Astrocyte (in vitro differentiated cells and primary cell): ENCODE results near the gene SULF2. TPM values are rescaled to one million over a fixed set of nuclear protein-coding genes. Genes with fewer than 3 reads are reported as not detected.
A peak's percentile ranks its signal among the peaks of the same experiment; 100 is the strongest.

Source experiments
- DNase-seq: peaks from one replicate; pipeline ENCODE4 v3.0.0-alpha.2; 2010; ENCODE audit warnings: low read depth
- FAIRE-seq: peaks from 2 replicates; lab custom pipeline; 2011; peaks lifted over from hg19 to GRCh38; lab: Jason Lieb, UNC
- H2AFZ ChIP-seq: 2 replicates; pipeline ENCODE4 v1.6.0; 2012; ENCODE audit warnings: low read depth, low read length, inconsistent platforms
- H3K27ac ChIP-seq: 2 replicates; pipeline ENCODE4 v1.5.1; 2011; ENCODE audit warnings: low read depth, low read length, inconsistent platforms
- H3K27me3 ChIP-seq: 2 replicates; pipeline ENCODE4 v1.6.0; 2011; ENCODE audit warnings: low read length, inconsistent platforms; ENCODE audit not compliant: insufficient read depth
- H3K36me3 ChIP-seq: 2 replicates; pipeline ENCODE4 v1.5.1; 2011; ENCODE audit warnings: low read length, inconsistent platforms; ENCODE audit not compliant: insufficient read depth
- H3K4me1 ChIP-seq: 2 replicates; pipeline ENCODE4 v1.5.1; 2011; ENCODE audit warnings: low read length, inconsistent platforms; ENCODE audit not compliant: insufficient read depth
- H3K4me2 ChIP-seq: 2 replicates; pipeline ENCODE4 v1.6.0; 2012; ENCODE audit warnings: low read length, inconsistent platforms
- H3K4me3 ChIP-seq: 2 replicates; pipeline ENCODE4 v1.5.1; 2011; ENCODE audit warnings: low read depth, mild to moderate bottlenecking, low read length, inconsistent platforms; ENCODE audit not compliant: insufficient read depth
- H3K79me2 ChIP-seq: 2 replicates; pipeline ENCODE4 v1.6.0; 2012; ENCODE audit warnings: mild to moderate bottlenecking, low read length, inconsistent platforms; ENCODE audit not compliant: insufficient read depth
- H3K9ac ChIP-seq: 2 replicates; pipeline ENCODE4 v1.6.0; 2012; ENCODE audit warnings: mild to moderate bottlenecking, low read length, inconsistent platforms
- H3K9me3 ChIP-seq: 2 replicates; pipeline ENCODE4 v1.5.1; 2012; ENCODE audit warnings: low read depth, mild to moderate bottlenecking, low read length, inconsistent platforms; ENCODE audit not compliant: insufficient read depth
- H4K20me1 ChIP-seq: 2 replicates; pipeline ENCODE4 v1.6.0; 2012; ENCODE audit warnings: low read length, inconsistent platforms; ENCODE audit not compliant: insufficient read depth
- H3K27ac Mint-ChIP-seq: one replicate; pipeline ENCODE4 v1.8.0; 2021; ENCODE audit warnings: mild to moderate bottlenecking, mixed read lengths; ENCODE audit not compliant: unreplicated experiment
- H3K27me3 Mint-ChIP-seq: one replicate; pipeline ENCODE4 v1.8.0; 2021; ENCODE audit warnings: low read depth, mixed read lengths; ENCODE audit not compliant: unreplicated experiment
- H3K36me3 Mint-ChIP-seq: one replicate; pipeline ENCODE4 v1.8.0; 2021; ENCODE audit warnings: low read depth, mixed read lengths; ENCODE audit not compliant: unreplicated experiment
- H3K4me1 Mint-ChIP-seq: one replicate; pipeline ENCODE4 v1.8.0; 2021; ENCODE audit warnings: low read depth, mixed read lengths; ENCODE audit not compliant: unreplicated experiment
- H3K4me3 Mint-ChIP-seq: one replicate; pipeline ENCODE4 v1.8.0; 2021; ENCODE audit warnings: mild to moderate bottlenecking, moderate library complexity, mixed read lengths; ENCODE audit not compliant: unreplicated experiment
- H3K9me3 Mint-ChIP-seq: one replicate; pipeline ENCODE4 v1.8.0; 2021; ENCODE audit warnings: mild to moderate bottlenecking, mixed read lengths; ENCODE audit not compliant: unreplicated experiment
- CTCF ChIP-seq: IDR thresholded peaks from 2 replicates; pipeline ENCODE4 v1.5.1; 2011; ENCODE audit warnings: low read depth, mild to moderate bottlenecking, inconsistent platforms, low read length, moderate library complexity; ENCODE audit not compliant: insufficient read depth
- EZH2 ChIP-seq: IDR thresholded peaks from 2 replicates; pipeline ENCODE4 v1.6.1; 2012; ENCODE audit warnings: mild to moderate bottlenecking, low read length, inconsistent platforms; ENCODE audit not compliant: insufficient read depth
- total RNA-seq: library from RNA; stranded (reverse); gene quantifications from 2 replicates; pipeline ENCODE4 v1.2.1, GENCODE V29; 2021

Gene SULF2
- total RNA-seq, 1 donor from 2014 or later: 139 TPM

DNA sequence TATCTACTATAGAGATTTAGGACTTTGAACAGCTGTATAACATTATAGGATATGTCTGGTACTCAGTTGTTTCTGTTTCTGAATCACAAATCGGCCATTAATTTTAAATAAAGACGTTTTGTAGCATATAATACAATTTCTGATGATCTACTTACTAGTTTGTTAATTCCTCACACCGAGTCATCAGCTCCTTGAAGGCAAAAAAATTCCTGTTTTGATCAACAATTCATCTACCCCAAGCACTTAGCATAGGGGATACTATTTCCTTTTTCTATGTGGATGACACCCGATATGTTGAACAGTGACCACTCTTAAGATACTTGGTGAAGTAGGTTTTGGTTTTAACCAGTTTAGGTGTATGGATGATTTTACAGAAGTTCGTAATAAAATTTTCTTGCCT is 176.3 kb downstream of the SULF2 start:
- Histone ChIP-seq H3K9ac (no peak overlapping the region), H3K27ac (no peak overlapping the region), H3K27me3 (no peaks in the 10 kb centered on the region), H2AFZ (no peak overlapping the region), H3K79me2 (peaks cover 36% of the 10 kb centered on the region), H3K36me3 (no peaks in the 10 kb centered on the region), H4K20me1 (peaks cover 5% of the 10 kb centered on the region), H3K4me1 (peaks cover 12% of the 10 kb centered on the region), H3K4me3 (no peak overlapping the region), H3K4me2 (no peak overlapping the region), H3K9me3 (no peaks in the 10 kb centered on the region)
- peak overlapping the region; percentile 18 for H3K27ac Mint-ChIP-seq
- no peaks in the 10 kb centered on the region for H3K27me3 Mint-ChIP-seq
- TF ChIP-seq EZH2 (no peak), CTCF (no peak)
- no peak for DNase-seq
- H3K4me3 Mint-ChIP-seq: no peak overlapping the region
- no peaks in the 10 kb centered on the region for H3K9me3 Mint-ChIP-seq
- no peak for FAIRE-seq
- H3K36me3 Mint-ChIP-seq: peaks cover 1% of the 10 kb centered on the region
- H3K4me1 Mint-ChIP-seq: peaks cover 23% of the 10 kb centered on the region
